Sigmoid colon (tissue), 4 donors: ENCODE measurements around the gene B4GALNT1.

Source experiments
- CTCF ChIP-seq, 4 experiments: fragments of 450-650 bp in 3 of 4; fragments of 200-600 bp in 1 of 4; IDR thresholded peaks; one replicate each; pipeline ENCODE4 v1.5.1; 2016 to 2019; ENCODE audit warnings: antibody characterized with exemption in 4 of 4, mild to moderate bottlenecking in 3 of 4, moderate library complexity in 2 of 4
- EP300 ChIP-seq, 4 donors: sonication (generic); formaldehyde crosslinking; IDR thresholded peaks; one replicate each; pipeline ENCODE4 v1.6.1; 2017; ENCODE audit warnings: antibody characterized with exemption in 4 of 4
- POLR2A ChIP-seq, 2 donors: fragments of 450-650 bp; IDR thresholded peaks; one replicate each; pipeline ENCODE4 v1.6.1; 2016; ENCODE audit warnings: antibody characterized with exemption in 2 of 2, mild to moderate bottlenecking in 2 of 2, moderate library complexity in 2 of 2

GRCh38 chr12:57619434-57620244 lies 13.4 kb downstream of the B4GALNT1 start:
- TF ChIP-seq CTCF (IDR thresholded peaks at IDR 0.05) (no peak), POLR2A (IDR thresholded peaks at IDR 0.05) (no peak), EP300 (IDR thresholded peaks at IDR 0.05) (no peak)
